ENCODE measurements around the gene HSD17B11. TPM values are rescaled to one million over a fixed set of nuclear protein-coding genes. Genes with fewer than 3 reads are reported as not detected.
"Not testable (repeated sequence)": the region's sequence is repeated elsewhere in the genome, so short reads cannot be mapped to it uniquely, and the experiment has no call there.

The HSD17B11 gene
- total RNA-seq, 1 donor from 2014 or later, result 13.6 TPM

DNA sequence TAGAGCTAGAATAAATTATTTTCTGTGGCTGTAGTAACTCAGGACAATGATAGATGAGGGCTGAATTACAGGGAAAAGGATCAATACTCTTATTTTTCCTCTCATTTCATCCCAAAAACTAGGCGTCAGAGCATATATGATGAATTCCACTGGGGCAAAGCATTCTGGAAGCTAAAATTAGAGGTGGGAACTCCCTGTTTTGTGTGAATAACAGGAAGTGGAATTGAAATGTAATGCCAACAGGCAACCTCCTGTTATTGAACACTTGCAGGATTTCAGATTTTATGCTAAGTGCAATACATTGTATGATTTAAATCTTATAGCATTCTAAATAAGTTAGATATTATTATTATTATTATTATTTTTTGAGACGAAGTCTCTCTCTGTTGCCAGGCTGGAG lies 20.9 kb downstream of the HSD17B11 start:
- no peak for ATAC-seq
- intact Hi-C loops (cut with DNase I), result loop anchor here (10.0 kb wide), 2 partner anchors 175 to 845 kb away; no protein-coding TSS in a partner anchor

DNA sequence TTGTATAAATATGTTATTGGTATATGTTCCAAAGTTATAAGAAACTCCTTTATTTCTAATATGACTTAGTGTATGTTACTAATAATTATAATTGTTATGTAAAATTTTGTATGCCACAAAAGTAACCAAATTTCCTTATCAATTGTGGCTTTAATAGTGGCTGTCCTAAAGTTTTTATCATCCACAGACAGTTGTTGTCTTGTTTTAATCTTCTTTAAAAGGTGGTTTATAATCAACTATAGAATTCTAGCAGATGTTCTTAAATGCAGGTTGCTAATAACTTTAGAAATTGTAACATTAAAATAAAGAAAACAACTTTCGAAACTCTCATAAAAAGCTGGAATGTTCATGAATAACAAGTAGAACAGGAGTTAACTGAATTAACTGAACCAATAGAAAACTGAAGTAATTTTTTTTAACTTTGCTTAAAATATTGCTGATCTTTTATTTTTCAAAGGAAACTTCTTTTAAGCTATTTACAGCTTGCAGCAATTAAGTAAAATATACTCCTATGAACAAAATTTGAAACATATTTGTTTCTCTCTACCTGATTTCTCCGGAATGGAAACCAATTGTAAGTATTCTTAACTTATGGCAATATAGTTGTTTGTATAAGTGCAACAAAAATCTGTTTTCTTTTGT lies 24.3 kb downstream of the HSD17B11 start:
- DNase-seq (ENCODE audit: missing footprints) (no peak), ATAC-seq (no peak)
- intact Hi-C loops (cut with DNase I), result no loop called here

More for the DNA sequence above, 20.9 kb downstream of the HSD17B11 start:
- no peak for DNase-seq (ENCODE audit: missing footprints)

DNA sequence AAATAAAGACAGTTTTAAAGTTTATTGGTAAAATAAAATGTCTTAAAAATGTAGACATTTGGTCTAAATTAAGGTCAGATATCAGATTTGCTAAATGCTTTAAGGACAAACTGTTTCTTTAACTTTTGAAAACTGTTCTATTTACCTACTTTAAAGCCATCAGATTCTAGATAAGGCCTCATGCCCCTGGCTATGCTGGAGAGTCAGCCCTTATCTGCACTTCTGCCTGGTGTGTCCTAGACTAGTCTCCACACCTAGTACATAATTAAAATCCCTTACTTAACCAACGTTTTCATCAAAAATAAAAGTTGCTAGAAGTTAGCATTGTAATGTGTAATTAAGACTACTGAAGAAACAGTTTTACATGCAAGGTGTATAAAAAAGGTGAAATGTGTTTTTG lies 25.6 kb downstream of the HSD17B11 start:
- no peak for ATAC-seq
- DNase-seq (ENCODE audit: missing footprints), result no peak
- intact Hi-C loops (cut with DNase I), result no loop called here

DNA sequence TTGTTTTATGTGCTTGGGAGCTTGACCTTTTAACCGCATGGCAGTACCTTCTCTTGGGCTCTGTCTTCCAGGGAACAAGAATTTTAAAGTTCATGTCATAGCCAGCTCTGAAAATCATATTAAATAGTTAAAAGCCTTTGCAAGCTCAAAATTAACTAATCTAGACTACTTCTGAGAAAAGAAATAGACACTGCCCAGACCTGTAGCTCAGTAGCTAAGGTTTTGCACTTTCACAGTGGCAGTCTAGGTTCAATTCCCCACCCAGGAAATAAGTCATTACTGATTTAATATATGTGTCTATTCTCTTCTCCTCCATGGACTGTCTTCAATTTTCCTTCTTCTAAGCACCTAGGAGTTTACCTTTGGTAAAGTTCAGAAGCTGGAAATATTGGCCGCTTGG lies 27.4 kb downstream of the HSD17B11 start:
- intact Hi-C loops (cut with DNase I), result no loop called here
- no peak for ATAC-seq
- no peak for DNase-seq (ENCODE audit: missing footprints)

DNA sequence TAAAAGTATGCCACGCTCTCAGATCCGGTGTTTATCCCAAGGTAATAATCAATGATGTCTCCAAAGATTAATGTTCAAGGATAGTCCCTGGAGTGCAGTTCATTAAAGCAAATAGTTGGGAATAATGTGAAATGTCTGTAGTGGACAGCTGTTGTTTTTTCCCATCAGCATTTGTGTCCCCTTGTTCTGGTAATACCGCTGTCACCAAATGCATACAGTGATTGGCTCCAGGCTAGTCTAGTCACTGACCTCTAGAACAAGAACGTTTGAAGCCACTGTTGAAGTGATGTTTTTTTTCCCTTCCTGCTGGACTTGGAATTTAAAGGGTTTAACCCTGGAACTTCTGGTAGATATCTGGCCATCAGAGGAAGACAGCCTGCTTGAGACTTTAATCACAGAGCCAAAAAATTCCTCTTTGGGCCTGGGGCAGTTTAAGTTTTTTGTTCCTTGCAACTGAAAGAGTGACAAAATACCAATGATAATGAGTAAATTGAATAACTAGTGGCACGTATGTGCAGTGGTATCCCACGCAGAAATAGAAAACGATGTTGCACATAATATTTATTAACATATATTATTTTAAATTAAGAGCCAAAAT lies 30.6 kb downstream of the HSD17B11 start:
- ATAC-seq (no peak), DNase-seq (ENCODE audit: missing footprints) (no peak)
- intact Hi-C loops (cut with DNase I), result no loop called here

DNA sequence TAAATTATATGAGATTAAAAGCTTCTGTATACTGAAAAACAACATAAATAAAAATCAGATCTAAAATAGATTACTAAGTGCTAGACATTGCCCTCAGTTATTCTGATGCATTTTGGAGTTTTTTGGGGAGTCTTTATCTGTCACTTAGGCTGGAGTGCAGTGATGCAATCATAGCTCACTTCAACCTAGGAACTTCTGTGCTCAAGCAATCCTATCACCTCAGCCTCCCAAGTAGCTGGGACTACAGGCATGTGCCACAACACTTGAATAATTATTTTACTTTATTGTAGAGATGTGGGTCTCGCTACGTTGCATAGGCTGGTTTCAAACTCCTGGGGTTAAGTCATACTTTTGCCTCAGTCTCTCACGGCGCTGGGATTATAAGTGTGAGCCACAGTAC lies 31.7 kb downstream of the HSD17B11 start:
- no peak for ATAC-seq

DNA sequence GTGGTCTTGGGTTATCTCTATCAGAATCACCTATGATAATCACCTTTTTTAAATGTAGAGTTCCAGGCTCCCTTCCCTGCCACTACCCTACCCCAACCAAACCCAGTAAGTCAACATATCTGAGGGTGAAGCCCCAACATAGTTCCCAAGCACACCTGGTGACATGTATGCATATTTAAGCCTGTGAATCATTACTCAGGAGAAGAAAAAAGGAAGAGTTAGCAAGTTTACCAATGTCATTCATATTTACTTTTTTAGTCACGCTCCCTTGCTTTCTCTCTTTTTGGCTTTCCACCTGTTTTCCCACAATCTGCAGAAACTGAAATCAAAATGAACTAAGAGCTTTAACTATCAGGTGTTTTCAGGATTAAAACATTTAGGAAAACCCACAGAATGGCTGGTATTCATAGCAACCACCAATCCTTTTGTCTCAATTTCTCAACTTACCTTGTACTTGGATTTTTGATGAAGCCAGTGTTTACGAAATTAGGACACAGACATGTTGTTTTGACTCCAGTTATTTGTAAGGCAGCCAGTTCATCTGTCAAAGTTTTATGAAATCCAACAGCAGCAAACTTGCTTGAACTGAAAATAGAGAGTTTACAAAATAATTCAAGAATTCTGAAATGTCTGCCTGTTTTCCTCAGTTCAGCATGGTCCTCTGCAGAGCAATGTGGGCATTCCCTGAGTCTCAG lies 34.0 kb downstream of the HSD17B11 start:
- intact Hi-C loops (cut with DNase I), result no loop called here
- DNase-seq (ENCODE audit: missing footprints) (no peak), ATAC-seq (no peak)

More for the DNA sequence above, 31.7 kb downstream of the HSD17B11 start:
- intact Hi-C loops (cut with DNase I), result no loop called here
- no peak for DNase-seq (ENCODE audit: missing footprints)

DNA sequence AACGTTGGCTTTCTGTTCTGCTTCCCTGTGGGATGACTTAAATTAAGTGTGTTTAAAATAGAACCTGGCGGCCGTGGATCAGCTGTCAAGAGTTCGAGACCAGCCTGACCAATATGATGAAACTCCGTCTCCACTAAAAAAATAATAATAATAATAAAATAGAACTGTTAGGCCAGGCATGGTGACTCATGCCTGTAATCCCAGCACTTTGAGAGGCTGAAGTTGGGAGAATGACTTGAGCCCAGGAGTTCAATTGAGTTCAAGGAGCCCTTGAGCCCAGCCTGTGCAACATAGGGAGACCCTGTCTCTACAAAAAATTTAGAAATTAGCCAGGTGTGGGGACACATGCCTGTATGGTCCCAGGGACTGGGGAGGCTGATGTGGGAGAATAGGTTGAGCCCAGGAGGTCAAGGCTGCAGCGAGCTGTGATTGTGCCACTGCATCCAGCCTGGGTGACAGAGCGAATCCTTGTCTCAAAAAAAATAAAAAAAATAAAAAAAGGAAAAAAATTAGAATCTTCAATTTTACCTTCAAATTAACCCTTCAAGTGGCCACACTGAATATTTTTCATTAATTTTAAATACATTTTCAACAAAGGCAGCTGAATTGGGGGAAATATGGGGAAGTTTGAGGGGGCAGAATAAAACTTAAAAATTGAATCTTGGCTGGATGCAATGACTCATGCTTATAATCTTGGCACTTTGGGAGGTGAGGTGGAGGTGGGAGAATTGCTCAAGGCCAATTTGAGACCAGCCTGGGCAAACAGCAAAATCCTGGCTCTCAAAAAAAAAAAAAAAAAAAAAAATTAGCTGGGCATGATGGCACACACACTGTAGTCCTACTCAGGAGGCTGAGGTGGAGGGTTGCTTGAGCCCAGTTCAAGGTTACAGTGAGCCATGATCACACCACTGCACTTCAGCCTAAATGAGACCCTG lies 36.6 kb downstream of the HSD17B11 start:
- intact Hi-C loops (cut with DNase I), result no loop called here
- ATAC-seq (no peak), DNase-seq (ENCODE audit: missing footprints) (no peak)

DNA sequence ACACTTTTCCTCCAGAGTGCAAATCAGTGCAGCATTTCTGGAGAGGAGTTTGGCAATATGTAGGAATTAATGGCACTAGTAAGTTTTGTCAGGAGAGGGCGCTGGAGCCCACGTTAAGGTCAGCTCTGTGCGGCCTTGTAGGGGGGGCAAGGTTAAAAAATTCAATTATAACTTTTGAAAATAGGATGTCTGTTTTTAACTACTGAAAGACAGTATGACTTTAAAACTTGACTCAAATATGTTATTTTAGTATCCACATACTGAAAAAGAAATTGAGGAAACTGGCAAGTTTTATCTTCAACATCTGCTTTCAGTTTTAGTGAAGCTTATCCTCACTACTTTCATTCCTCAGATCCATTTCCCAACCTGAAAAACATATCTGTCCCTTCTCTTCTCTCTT lies 37.4 kb downstream of the HSD17B11 start:
- DNase-seq (ENCODE audit: missing footprints) (no peak), ATAC-seq (no peak)
- intact Hi-C loops (cut with DNase I), result no loop called here

DNA sequence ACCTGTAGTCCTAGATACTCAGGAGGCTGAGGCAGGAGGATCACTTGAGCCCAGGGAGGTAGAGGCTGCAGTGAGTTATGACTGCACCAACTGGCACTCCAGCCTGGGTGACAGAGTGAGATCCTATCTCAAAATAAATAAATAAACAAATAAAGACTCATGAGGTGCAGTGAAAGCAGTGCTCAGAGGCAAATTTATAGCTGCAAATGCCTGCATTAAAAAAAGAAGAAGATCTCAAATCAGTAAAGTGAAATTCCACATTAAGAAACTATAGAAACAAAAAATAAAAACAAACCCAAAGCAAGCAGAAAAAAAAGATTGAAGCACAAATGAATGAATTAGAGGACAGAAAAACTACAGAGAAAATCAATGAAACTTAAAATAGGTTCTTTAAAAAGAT lies 45.8 kb downstream of the HSD17B11 start:
- DNase-seq (ENCODE audit: missing footprints), result no peak
- intact Hi-C loops (cut with DNase I), result no loop called here

DNA sequence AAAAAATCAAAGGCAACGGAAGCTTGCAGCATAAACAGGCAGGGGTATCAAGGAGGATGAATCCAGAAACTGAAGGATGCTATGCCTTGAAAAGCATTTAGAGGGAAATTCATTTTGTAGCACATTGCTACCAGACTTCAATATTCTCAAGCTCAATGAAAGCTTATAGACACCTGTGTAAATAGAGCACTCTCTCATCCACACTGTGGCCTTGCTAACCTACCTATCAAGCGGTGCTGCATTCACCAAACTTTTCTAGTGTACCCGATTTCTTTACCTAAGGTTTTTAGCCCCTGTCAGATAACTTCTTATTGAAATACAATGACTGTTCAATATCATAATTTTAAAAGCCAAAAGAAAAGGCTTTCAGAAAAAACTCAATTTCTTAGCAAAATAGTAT lies 48.1 kb downstream of the HSD17B11 start:
- intact Hi-C loops (cut with DNase I), result no loop called here
- ATAC-seq (no peak), DNase-seq (ENCODE audit: missing footprints) (no peak)

More for the DNA sequence above, 45.8 kb downstream of the HSD17B11 start:
- ATAC-seq, result no peak

DNA sequence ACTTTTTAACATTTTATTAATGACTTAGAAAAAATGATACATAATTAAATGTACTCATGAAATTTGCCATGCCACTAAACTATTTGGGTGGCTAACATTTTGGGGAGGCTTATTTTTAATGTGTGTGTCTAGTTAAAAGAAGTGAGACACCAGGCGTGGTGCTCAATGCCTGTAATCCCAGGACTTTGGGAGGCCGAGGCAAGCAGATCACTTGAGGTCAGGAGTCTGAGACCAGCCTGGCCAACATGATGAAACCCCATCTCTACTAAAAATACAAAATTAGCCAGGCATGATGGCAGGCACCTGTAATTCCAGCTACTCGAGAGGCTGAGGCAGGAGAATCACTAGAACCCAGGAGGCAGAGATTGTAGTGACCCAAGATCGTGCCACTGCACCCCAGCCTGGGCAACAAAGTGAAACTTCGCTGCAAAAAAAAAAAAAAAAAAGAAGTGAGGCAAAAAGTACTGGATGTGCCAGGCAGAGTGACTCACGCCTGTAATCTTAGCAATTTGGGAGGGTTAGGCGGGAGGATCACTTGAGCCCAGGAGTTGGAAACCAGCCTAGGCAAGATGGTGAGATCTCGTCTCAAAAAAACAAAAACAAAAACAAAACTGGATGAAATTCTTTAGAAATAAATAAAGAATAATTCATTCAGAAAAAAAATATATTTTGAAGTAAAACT lies 48.9 kb downstream of the HSD17B11 start:
- intact Hi-C loops (cut with DNase I); ATAC-seq; DNase-seq (ENCODE audit: missing footprints): not testable (repeated sequence)

DNA sequence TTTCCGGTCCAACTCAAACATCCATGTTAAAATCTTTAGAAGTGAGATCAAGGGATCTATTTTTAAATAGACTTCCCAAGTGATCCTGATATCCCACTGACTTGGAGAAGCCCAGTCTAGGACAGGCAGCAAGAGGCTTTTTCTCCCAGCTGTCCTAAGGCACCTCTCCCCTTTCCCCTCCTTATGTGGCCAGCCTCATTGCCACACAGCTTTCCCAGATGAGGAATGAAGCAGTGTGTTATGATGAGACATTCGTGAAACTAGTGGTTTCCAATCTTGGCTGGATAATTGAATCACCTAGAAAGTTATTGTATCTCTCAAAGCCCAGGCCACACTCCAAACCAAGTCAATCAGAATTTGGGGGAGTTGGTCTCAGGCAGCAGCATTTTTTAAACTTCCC lies 51.5 kb downstream of the HSD17B11 start:
- DNase-seq (ENCODE audit: missing footprints) (no peak), ATAC-seq (no peak)
- intact Hi-C loops (cut with DNase I), result no loop called here

DNA sequence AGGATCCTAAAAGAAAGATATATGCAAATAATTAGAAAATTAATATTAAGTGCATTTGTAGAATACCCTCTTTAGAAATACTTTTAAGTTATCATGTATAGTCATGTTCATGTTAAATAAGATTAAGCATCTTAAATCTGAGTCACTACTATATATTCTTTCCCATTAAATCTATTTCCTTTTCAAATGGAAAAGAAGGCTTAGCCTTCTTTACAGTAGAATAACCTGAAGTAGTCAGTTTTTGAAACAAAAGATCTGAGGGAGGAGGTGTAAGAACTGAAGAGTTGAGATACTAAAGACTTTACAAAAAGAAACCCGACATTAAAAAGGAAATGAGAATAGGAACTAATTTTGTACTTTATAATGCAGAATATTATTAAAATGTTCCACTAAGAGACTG lies 53.6 kb downstream of the HSD17B11 start:
- intact Hi-C loops (cut with DNase I), result no loop called here
- DNase-seq (ENCODE audit: missing footprints), result no peak
- ATAC-seq, result no peak

DNA sequence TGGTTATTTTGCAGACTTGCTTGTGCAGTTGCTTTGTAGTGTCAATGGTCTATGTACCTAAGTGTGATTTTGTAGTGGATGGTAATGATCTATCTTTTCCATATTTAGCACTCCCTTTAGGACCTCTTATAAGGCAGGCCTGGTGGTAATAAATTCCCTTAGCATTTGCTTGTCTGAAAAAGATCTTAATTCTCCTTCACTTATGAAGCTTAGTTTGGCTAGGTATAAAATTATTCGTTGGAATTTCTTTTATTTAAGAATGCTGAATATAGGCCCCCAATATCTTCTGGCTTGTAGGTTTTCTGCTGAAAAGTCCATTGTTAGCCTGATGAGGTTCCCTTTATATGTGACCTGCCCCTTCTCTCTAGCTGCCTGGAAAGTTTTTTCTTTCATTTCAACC lies 57.7 kb downstream of the HSD17B11 start:
- no peak for ATAC-seq
- intact Hi-C loops (cut with DNase I), result no loop called here
- no peak for DNase-seq (ENCODE audit: missing footprints)

DNA sequence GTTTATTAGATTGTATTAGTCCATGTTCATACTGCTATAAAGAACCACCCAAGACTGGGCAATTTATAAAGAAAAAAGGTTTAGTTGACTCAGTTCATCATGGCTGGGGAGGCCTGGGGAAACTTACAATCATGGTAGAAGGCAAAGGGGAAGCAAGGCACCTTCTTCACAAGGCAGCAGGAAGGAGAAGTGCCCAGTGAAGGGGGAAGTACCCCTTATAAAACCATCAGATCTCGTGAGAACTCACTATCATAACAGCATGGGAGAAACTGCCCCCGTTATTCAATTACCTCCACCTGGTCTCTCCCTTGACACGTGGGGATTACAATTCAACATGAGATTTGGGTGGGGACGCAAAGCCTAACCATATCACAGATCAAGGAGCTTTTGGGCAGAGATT lies 60.2 kb downstream of the HSD17B11 start:
- intact Hi-C loops (cut with DNase I), result no loop called here
- no peak for ATAC-seq
- no peak for DNase-seq (ENCODE audit: missing footprints)

DNA sequence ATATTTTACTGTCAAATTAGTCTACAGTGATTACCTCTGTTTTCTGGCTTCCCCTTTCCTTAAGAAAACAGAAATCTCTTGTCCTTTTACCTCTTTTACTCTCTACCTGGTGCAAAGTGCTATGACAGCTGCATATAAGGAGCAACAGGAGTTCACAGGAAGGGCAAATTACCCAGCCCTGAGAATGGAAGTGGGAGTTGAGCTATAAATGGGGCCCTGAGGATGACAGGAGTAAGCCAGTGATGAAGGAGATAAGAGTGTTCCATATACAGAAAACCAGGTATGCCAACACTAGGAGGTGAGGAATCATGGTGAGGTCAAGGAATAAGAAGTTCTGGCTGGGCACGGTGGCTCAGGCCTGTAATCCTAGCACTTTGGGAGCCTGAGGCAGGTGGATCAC lies 63.9 kb downstream of the HSD17B11 start:
- ATAC-seq (no peak), DNase-seq (ENCODE audit: missing footprints) (no peak)
- intact Hi-C loops (cut with DNase I), result no loop called here

DNA sequence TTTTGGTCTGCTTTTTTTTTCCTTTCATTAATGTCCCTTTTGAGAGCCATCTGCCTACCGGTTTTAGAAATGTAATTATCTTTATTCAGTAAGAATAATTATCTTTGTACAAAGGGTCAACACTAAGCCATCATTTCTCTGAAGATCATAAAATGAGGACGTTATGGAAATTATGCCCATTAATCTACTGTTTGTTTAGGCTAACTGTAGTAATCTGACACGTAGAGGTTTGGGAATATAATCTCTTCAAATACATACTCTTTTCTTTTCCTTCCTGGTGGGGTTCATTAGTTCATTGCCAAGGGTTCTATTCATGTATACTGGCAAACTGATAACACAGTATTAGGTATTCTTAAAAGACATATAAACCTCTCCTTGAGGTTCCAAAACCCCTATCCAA lies 64.5 kb downstream of the HSD17B11 start:
- intact Hi-C loops (cut with DNase I), result no loop called here
- no peak for ATAC-seq

DNA sequence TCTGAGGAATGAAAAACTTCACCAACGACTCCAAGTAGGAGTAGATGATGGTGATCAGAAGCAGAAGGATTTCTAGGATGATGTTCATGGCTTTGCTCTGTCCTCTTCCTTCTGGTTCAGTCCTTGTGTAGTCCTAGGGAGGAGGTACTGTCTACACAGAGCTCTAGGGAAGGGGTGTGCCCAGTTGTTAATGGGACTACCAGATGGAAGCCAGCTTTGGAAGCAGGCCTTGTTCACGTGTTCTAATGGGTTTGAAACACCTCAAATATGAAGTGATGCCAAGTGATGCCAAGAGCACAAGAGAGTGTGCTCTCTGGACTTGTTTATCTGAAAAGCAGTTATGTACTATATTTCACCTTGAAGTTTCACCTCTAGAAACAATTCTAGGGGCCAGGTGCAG lies 68.2 kb downstream of the HSD17B11 start, which contains the start of gene HSD17B13:
Gene HSD17B13 (minus strand): TSS at position 129 of the 400 bp plus-strand sequence. CDS start 41 bp downstream, at position 88.
- intact Hi-C loops (cut with DNase I), result no loop called here
- ATAC-seq (no peak), DNase-seq (ENCODE audit: missing footprints) (no peak)

More for the DNA sequence above, 64.5 kb downstream of the HSD17B11 start:
- DNase-seq (ENCODE audit: missing footprints), result no peak

Data from Right ventricle myocardium inferior (tissue), 1 donor.